AG10803 (cell line): ENCODE data around the gene NRF1.
"Not testable (repeated sequence)": the region's sequence is repeated elsewhere in the genome, so short reads cannot be mapped to it uniquely, and the experiment has no call there.

Experiments used
- DNase-seq: peaks from one replicate; pipeline ENCODE4 v3.0.0; 2010; ENCODE audit warnings: low read depth
- H3K4me3 ChIP-seq: 2 replicates; pipeline ENCODE4 v1.5.1; 2011; ENCODE audit warnings: mild to moderate bottlenecking, low read length, control low read depth
- TF ChIP-seq, protein P1 (sequence below): conservative IDR thresholded peaks from 2 replicates; pipeline ENCODE4 v1.5.1; 2011; ENCODE audit warnings: mild to moderate bottlenecking, low read length, control low read depth, inconsistent platforms

NRF1 gene

DNA sequence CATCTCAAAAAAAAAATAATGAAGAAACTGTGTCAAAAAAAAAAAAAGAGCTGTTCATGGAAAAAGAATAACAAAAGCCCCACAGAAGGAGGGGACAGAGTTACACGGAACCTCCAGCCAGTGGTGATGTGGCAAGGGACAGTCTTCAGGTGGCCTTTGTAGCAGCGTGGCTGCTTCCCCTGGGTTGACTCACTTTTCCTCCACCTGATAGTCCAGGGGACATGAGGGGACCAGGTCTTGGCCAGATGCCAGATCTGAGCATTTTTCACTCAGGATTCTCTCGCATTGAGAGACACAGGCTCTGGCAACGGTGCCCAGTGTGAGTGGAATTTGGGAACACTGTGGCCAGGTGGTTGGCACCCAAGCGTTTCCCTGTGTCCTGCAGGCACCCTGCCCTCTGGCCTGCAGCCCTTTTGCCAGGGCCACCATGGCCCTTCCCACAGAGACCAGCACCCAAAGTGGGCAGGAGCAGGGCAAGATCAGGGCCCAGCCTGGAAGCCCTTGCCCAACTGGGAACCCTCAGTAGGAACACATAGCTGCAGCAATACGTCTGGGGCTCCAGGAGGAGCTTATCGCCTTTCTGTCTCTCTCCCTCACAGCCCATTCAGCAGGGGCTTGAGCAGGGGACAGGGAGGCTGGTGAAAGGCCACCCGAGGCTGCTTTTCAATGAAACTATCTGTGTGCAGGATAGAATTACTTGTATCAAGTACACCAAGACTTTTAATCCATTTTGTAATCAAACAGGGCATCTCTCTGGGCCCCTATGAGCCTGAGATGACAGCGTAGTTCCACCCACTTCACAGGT lies 182.2 kb downstream of the NRF1 start:
- no peak overlapping the region for H3K4me3 ChIP-seq
- DNase-seq: no peak
- TF ChIP-seq, protein P1, sequence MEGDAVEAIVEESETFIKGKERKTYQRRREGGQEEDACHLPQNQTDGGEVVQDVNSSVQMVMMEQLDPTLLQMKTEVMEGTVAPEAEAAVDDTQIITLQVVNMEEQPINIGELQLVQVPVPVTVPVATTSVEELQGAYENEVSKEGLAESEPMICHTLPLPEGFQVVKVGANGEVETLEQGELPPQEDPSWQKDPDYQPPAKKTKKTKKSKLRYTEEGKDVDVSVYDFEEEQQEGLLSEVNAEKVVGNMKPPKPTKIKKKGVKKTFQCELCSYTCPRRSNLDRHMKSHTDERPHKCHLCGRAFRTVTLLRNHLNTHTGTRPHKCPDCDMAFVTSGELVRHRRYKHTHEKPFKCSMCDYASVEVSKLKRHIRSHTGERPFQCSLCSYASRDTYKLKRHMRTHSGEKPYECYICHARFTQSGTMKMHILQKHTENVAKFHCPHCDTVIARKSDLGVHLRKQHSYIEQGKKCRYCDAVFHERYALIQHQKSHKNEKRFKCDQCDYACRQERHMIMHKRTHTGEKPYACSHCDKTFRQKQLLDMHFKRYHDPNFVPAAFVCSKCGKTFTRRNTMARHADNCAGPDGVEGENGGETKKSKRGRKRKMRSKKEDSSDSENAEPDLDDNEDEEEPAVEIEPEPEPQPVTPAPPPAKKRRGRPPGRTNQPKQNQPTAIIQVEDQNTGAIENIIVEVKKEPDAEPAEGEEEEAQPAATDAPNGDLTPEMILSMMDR: no peak

- DNase-seq, H3K4me3 ChIP-seq: not testable (repeated sequence)
Measured at GRCh38 chr7:129794461-129794860, 182.9 kb downstream of the NRF1 start.

GRCh38 chr7:129796186-129796775 lies 184.8 kb downstream of the NRF1 start:
- DNase-seq: no peak
- no peak overlapping the region for H3K4me3 ChIP-seq
- TF ChIP-seq, protein P1: no peak

DNA sequence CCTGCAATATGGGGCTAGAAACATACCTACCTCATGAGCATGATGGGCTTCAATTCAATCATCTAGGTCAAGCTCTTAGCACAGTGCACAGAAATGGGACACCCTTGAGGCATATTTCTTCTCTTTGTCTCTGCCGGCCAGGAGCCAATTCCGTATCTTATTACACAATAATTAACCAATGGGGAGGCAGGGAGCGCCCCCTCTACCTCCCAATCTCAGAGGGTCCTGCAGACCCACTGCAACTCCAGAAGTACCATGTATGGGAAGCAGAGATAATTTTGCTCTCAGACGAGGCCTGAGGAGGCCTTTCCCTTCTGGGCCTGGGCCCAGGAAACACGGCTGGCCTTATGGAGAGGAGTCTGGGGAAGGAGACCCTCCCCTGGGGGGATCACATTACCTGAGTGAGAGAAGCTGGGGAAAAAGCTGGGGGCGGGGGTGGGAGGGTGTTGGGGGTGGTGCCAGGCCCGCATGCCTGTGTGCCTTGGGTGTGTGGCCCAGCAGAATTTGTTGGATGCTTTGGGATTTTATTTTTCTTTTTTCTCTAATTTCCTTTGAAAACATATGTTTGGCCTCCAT lies 185.8 kb downstream of the NRF1 start:
- no peak overlapping the region for H3K4me3 ChIP-seq
- TF ChIP-seq, protein P1: no peak
- DNase-seq: no peak

GRCh38 chr7:129798616-129799349 lies 187.3 kb downstream of the NRF1 start:
- DNase-seq: no peak
- H3K4me3 ChIP-seq: no peak overlapping the region
- TF ChIP-seq, protein P1: no peak

GRCh38 chr7:129799350-129799955 lies 187.9 kb downstream of the NRF1 start:
- no peak overlapping the region for H3K4me3 ChIP-seq
- DNase-seq: no peak
- TF ChIP-seq, protein P1: no peak

DNA sequence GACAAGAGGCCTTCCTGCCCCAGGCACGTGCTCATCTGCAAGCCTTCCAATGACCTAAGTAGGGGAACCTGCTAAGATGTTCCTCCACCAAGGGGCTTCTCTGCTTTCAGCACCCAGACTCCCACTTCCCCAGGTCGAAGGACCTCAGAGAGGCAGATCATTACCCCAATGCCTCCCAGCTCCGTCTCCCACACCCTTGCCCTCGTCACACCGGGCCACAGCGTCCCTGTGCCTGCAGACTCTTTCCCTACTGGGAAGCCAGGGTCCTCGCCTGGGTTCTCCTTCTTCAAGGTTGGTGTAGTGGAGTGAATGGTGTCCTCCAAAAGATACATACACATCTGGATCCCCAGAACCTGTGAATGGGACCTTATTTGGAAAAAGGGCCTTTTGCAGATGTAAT lies 189.4 kb downstream of the NRF1 start:
- no peak for DNase-seq
- H3K4me3 ChIP-seq: no peak overlapping the region
- TF ChIP-seq, protein P1: no peak
